A549 (cell line): Measurements from ENCODE around the gene VPS45.

Experiments used
- EHMT2 ChIP-seq: fragments of 200-600 bp; sonication (generic); IDR thresholded peaks from 2 replicates; pipeline ENCODE4 v1.6.1; 2016; ENCODE audit warnings: antibody characterized with exemption, low read depth, mild to moderate bottlenecking, moderate library complexity
- TF ChIP-seq, protein P1 (sequence below): fragments of >200 bp; sonication (Bioruptor Twin); formaldehyde crosslinking; IDR thresholded peaks from 3 replicates; pipeline ENCODE4 v1.5.1; 2016

DNA sequence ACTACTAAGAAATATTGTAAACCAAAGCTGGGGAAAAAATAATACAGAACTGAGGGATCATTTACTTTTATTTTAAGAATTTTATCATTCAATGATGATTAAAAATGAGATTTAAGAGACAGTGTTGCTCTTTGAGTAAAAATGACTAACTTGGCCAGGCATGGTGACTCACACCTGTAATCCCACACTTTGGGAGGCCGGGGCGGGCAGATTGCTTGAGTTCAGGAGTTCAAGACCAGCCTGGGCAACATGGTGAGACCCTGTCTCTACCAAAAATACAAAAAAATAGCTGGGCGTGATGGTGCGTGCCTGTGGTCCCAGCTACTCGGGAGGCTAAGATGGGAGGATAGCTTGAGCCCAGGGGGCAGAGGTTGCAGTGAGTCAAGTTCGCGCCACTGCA is 60.3 kb downstream of the VPS45 start:
- TF ChIP-seq, protein P1, sequence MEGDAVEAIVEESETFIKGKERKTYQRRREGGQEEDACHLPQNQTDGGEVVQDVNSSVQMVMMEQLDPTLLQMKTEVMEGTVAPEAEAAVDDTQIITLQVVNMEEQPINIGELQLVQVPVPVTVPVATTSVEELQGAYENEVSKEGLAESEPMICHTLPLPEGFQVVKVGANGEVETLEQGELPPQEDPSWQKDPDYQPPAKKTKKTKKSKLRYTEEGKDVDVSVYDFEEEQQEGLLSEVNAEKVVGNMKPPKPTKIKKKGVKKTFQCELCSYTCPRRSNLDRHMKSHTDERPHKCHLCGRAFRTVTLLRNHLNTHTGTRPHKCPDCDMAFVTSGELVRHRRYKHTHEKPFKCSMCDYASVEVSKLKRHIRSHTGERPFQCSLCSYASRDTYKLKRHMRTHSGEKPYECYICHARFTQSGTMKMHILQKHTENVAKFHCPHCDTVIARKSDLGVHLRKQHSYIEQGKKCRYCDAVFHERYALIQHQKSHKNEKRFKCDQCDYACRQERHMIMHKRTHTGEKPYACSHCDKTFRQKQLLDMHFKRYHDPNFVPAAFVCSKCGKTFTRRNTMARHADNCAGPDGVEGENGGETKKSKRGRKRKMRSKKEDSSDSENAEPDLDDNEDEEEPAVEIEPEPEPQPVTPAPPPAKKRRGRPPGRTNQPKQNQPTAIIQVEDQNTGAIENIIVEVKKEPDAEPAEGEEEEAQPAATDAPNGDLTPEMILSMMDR, result no peak
- no peak for TF ChIP-seq EHMT2
